ENCODE results near the gene CD209. TPM values are rescaled to one million over a fixed set of nuclear protein-coding genes. Genes with fewer than 3 reads are reported as not detected.
"Not testable (repeated sequence)": the region's sequence is repeated elsewhere in the genome, so short reads cannot be mapped to it uniquely, and the experiment has no call there.

CD209 gene
- total RNA-seq, 2 experiments from 2014 or later = not detected

DNA sequence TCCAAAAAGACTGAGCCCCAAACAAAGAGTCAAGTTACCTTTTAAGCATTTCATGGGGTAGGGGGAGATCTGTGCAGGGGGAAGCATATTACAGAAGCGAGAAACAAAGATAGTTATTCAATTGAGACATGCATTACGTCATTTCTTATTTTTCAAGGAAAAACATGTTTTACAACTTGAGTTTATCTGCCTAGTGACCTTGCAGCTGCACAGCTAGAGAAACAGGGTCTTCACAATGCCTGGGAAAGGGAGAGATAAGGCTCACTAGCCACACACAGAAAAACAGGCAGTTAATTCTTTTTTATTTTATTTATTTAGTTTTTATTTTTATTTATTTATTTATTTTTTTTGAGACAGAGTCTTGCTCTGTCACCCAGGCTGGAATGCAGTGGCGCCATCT is 16.8 kb upstream of the CD209 start:
- H3K4me1 Mint-ChIP-seq (ENCODE audit: low read depth); H3K4me3 Mint-ChIP-seq; H3K27ac Mint-ChIP-seq; H3K9me3 Mint-ChIP-seq (ENCODE audit: insufficient read depth); DNase-seq; H3K36me3 Mint-ChIP-seq (ENCODE audit: low read depth); H3K27me3 Mint-ChIP-seq (ENCODE audit: low read depth); ATAC-seq; CTCF ChIA-PET; POLR2A ChIA-PET: not testable (repeated sequence)

DNA sequence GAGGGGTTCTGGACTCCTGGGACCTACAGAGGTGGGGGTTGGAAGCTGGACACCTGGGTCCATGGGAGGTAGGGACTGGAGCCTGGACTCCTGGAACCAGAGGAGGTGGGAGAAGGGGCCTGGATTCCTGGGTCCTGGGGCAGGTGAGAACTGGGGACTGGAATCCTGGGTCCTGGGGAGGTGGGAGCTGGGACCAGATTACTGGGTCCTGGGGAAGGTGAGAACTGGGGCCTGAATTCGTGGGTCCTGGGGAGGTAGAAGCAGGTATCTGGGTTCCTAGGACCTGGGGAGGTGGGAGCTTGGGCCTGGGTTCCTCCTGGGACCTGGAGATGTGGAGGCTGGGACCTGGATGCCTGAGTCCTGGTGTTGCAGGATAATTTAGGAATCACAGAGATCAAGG is 16.4 kb upstream of the CD209 start:
- ChIA-PET POLR2A (no interaction called here), CTCF (no interaction called here)
- ATAC-seq (no peak), DNase-seq (no peak)
- Mint-ChIP-seq H3K27ac (no peak overlapping the region), H3K9me3 (ENCODE audit: insufficient read depth) (peaks cover 11% of the 10 kb centered on the region), H3K36me3 (ENCODE audit: low read depth) (peaks cover 2% of the 10 kb centered on the region), H3K27me3 (ENCODE audit: low read depth) (peaks cover 5% of the 10 kb centered on the region), H3K4me3 (no peak overlapping the region), H3K4me1 (ENCODE audit: low read depth) (no peaks in the 10 kb centered on the region)

DNA sequence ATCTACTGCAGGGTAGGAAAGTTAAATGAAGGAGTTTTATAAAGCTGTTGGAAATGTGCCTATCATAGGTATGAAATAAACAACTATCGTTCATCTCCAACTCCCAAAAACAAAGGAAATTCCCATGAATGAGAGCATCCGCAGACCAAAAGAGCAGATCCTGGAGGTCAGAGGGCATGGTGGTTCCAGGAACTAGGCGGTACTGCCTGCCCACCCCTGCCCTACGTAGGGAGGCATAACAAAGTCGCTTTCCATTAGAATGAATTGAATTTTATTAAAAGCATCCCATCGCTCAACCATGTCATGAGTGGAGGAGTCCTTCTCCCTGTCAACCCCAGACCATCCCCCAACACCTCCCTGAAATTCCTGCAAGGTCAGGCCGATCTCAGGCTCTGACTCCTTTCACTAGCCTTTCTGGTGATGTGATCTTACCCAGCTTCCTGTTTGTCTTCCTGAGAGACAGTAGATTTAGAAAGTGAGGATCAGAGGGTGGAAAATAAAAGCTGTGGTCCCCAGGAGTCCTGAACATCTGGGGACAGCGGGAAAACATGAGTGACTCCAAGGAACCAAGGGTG is 15.5 kb upstream of the CD209 start, which contains the start of gene CLEC4M:
CLEC4M (plus strand) TSS at position 525 of the 575 bp plus-strand sequence; CDS start at position 549, 24 bp downstream.
- ChIA-PET CTCF (no interaction called here), POLR2A (interaction anchor here (0.7 kb wide), 1 partner anchor 133 kb away, joined by 3 read pairs; the partner anchor contains the start of gene PET100)
- no peaks in the 10 kb centered on the region for H3K4me1 Mint-ChIP-seq (ENCODE audit: low read depth)
- DNase-seq (no peak), ATAC-seq (no peak)
- H3K27ac Mint-ChIP-seq = no peak within 1 kb of the TSS
- no peak within 1 kb of the TSS for H3K4me3 Mint-ChIP-seq
- peaks cover 5% of the 10 kb centered on the region for H3K27me3 Mint-ChIP-seq (ENCODE audit: low read depth)
- H3K36me3 Mint-ChIP-seq (ENCODE audit: low read depth) = peaks cover 2% of the 10 kb centered on the region
- H3K9me3 Mint-ChIP-seq (ENCODE audit: insufficient read depth) = peaks cover 17% of the 10 kb centered on the region

DNA sequence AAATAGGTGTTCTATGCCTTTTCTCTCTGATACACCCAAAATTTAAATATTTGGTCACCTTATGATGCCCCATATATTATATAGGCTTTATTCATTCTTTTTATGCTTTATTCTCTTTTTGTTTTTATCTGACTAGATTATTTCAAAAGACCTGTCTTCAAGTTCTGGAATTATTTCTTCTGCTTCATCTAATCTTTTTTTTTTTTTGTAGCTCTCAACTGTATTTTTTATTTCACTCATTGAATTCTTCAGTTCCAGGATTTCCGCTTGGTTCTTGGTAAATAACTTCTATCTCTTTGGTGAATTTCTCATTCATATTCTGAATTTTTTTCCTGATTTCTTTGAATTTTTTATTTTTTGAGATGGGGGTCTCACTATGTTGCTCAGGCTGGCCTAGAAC is 11.8 kb upstream of the CD209 start:
- ChIA-PET POLR2A (no interaction called here), CTCF (no interaction called here)
- Mint-ChIP-seq H3K27ac (no peak overlapping the region), H3K4me3 (no peak overlapping the region), H3K27me3 (ENCODE audit: low read depth) (no peaks in the 10 kb centered on the region), H3K36me3 (ENCODE audit: low read depth) (peaks cover 7% of the 10 kb centered on the region), H3K9me3 (ENCODE audit: insufficient read depth) (peaks cover 22% of the 10 kb centered on the region), H3K4me1 (ENCODE audit: low read depth) (no peaks in the 10 kb centered on the region)
- no peak for DNase-seq
- no peak for ATAC-seq

DNA sequence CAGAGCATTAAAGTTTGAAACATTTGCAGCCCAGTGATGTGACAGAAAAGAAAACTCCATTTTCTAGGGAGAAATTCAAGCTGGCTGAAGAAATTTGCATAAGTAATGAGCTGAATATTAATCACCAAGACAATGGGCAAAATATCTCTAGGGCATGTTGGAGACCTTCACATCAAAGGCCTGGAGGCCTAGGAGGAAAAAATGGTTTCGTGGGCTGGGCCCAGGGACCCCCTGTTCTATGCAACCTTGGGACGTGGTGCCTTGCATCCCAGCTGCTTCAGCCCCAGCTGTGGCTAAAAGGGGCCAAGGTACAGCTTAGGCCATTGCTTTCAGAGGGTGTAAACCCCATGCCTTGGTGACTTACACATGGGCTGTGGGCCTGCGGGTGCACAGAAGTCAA is 10.0 kb upstream of the CD209 start:
- Mint-ChIP-seq H3K36me3 (ENCODE audit: low read depth) (peaks cover 7% of the 10 kb centered on the region), H3K9me3 (ENCODE audit: insufficient read depth) (peaks cover 23% of the 10 kb centered on the region), H3K27me3 (ENCODE audit: low read depth) (no peaks in the 10 kb centered on the region), H3K27ac (no peak overlapping the region), H3K4me1 (ENCODE audit: low read depth) (no peaks in the 10 kb centered on the region), H3K4me3 (no peak overlapping the region)
- ChIA-PET CTCF (no interaction called here), POLR2A (no interaction called here)
- no peak for DNase-seq
- ATAC-seq = no peak

DNA sequence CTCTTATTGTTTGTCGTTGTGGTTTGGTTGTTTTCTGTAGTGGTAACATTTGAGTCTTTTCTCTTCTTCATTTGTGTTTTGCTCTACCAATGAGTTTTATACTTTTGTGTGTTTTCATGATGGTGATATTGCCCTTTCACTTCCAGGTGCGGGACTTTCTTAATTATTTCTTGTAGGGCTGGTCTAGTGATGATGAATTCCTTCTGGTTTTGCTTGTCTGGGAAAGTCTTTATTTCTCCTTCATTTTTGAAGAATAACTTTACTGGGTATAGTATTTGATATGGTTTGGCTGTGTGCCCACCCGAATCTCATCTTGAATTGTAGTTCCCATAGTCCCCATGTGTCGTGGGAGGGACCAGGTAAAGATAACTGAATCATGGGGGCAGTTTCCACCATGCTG is 8.9 kb upstream of the CD209 start:
- Mint-ChIP-seq H3K9me3 (ENCODE audit: insufficient read depth) (peaks cover 26% of the 10 kb centered on the region), H3K36me3 (ENCODE audit: low read depth) (peaks cover 6% of the 10 kb centered on the region)
- ATAC-seq = no peak

DNA sequence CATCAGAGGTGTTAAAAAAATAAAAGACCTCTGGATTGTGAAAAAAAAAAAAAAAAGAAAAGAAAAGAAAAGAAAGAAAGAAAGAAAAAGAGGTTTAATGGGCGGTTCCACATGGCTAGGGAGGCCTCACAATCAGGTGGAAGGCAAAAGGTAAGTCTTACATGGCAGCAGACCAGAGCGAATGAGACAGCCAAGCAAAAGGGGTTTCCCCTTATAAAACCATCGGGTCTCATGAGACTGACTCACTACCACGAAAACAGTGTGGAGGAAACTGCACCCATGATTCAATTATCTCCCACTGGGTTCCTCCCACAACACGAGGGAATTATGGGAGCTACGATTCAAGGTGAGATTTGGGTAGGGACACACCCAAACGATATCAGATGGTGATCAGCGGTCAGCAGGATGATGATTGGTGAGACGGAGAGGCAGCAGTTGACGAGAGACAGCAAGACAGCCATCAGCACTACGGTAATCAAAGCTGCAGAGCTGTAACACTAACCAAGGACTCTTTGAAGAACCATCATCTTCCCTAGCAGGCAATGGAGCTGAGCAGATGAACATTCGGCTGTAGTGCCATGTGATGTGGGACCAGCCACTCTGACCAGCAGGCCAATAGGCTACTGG is 3.9 kb upstream of the CD209 start:
- H3K27me3 Mint-ChIP-seq (ENCODE audit: low read depth) = no peaks in the 10 kb centered on the region
- H3K36me3 Mint-ChIP-seq (ENCODE audit: low read depth) = no peaks in the 10 kb centered on the region
- no peak overlapping the region for H3K4me3 Mint-ChIP-seq
- DNase-seq = peak; percentile 25
- H3K27ac Mint-ChIP-seq = no peak overlapping the region
- ATAC-seq = no peak
- POLR2A ChIA-PET = no interaction called here
- no peaks in the 10 kb centered on the region for H3K4me1 Mint-ChIP-seq (ENCODE audit: low read depth)
- CTCF ChIA-PET = no interaction called here
- peaks cover 13% of the 10 kb centered on the region for H3K9me3 Mint-ChIP-seq (ENCODE audit: insufficient read depth)

More for the DNA sequence above, 8.9 kb upstream of the CD209 start:
- Mint-ChIP-seq H3K4me1 (ENCODE audit: low read depth) (no peaks in the 10 kb centered on the region), H3K27me3 (ENCODE audit: low read depth) (no peaks in the 10 kb centered on the region), H3K4me3 (no peak overlapping the region), H3K27ac (no peak overlapping the region)
- CTCF ChIA-PET = no interaction called here
- DNase-seq = no peak
- POLR2A ChIA-PET = no interaction called here

DNA sequence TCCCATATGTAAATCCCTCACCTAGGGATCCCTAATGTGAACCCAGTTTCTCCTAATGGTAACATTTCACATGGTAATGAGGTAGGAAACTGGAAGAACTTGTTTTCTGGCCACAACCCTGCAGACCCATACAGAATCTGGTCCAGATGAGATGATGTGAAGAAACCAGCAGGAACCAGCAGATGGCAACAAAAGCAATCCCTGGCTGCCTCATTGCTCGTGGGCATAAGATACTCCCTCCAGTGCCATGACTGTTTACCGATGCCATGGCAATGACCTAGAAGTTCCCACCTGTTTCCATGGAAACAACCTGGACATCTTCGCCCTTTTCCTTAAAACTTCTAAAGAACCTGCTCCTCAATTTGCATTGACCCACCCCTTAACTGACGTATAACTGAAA is 1.4 kb upstream of the CD209 start:
- Mint-ChIP-seq H3K4me1 (ENCODE audit: low read depth) (no peaks in the 10 kb centered on the region), H3K27me3 (ENCODE audit: low read depth) (peaks cover 4% of the 10 kb centered on the region), H3K4me3 (no peak overlapping the region), H3K36me3 (ENCODE audit: low read depth) (no peaks in the 10 kb centered on the region), H3K27ac (no peak overlapping the region), H3K9me3 (ENCODE audit: insufficient read depth) (peaks cover 8% of the 10 kb centered on the region)
- ChIA-PET CTCF (no interaction called here), POLR2A (no interaction called here)
- no peak for DNase-seq
- no peak for ATAC-seq

DNA sequence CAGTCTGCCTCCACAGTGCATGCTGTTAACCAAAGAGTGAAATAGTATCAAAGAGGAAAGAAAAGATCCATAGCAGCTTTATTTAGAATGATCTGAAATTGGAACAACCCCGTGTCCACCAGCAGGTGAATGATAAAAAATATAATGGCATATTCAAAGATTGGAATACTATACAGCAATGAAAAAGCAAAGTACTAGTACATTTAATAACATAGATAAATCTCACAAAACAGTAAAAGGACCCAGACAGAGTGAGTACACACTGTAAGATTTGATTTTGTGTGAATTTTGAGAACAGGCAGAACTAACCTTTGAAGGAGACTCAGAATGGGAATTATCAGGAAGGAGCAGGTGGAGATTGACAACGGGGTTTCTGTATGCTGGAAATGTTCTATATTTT is 837 bp upstream of the CD209 start:
- Mint-ChIP-seq H3K36me3 (ENCODE audit: low read depth) (no peaks in the 10 kb centered on the region), H3K4me3 (no peak overlapping the region), H3K27me3 (ENCODE audit: low read depth) (peaks cover 4% of the 10 kb centered on the region), H3K4me1 (ENCODE audit: low read depth) (no peaks in the 10 kb centered on the region), H3K9me3 (ENCODE audit: insufficient read depth) (peaks cover 8% of the 10 kb centered on the region), H3K27ac (no peak overlapping the region)
- DNase-seq = no peak
- no peak for ATAC-seq
- POLR2A ChIA-PET = no interaction called here
- CTCF ChIA-PET = interaction anchor here (1.2 kb wide), 1 partner anchor 67 kb away, joined by 3 read pairs; the partner anchor contains the start of gene TRAPPC5

DNA sequence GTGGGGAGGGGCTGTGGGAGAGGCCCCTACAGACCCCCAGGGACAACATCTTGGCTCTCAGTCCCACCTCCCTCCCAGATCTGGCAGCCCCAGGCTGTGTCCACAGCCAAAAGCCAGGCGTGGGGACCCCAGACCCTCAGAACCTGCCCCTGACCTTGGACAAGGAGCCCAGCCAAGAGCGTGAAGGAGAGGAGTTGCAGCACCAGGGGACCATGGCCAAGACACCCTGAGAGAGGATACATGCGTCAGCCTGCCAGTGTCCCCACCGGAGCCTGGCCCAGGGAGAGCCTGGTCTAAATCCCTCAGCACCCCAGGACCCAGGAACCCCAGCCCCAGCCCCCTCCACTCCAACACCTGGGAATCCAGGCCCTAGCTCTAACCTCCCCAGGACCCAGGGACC is 1.0 kb downstream of the CD209 start:
- CTCF ChIA-PET; H3K4me3 Mint-ChIP-seq; H3K36me3 Mint-ChIP-seq (ENCODE audit: low read depth); H3K4me1 Mint-ChIP-seq (ENCODE audit: low read depth); DNase-seq; H3K9me3 Mint-ChIP-seq (ENCODE audit: insufficient read depth); POLR2A ChIA-PET; H3K27me3 Mint-ChIP-seq (ENCODE audit: low read depth); H3K27ac Mint-ChIP-seq; ATAC-seq: not testable (repeated sequence)

DNA sequence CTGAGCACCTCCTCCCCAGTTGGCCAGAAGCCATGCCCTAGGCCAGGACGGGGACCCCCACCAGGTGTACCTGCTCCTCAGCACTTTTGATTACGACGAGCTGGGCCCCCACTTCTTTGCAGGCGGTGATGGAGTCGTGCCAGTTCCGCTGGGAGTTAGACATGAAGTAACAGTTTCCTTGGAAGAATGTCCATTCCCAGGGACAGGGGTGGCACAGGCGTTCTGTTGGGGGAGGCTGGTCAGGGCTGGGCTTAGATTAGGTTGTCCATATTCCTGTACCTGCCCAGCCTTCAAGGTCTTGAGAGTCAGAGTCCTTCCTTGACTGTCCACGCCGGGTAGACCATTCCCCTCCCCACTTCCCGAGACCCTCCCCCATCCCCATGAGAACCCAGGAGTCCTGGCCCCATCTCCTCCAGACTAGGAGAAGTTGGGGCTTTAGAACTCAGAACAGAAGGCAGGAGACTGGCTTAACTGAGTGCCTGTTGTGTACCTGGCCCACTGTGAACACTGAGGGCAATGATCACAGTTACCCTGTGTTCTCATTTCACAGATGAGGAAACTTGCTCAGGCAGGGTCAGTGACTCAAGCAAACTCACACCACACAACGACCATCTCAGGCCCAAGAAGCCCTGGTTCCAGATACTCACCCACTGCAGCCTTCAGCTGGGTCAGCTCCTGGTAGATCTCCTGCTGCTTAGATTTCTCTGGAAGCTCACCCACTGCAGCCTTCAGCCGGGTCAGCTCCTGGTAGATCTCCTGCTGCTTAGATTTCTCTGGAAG is 2.3 kb downstream of the CD209 start:
- ChIA-PET CTCF (no interaction called here), POLR2A (no interaction called here)
- Mint-ChIP-seq H3K9me3 (ENCODE audit: insufficient read depth) (peaks cover 4% of the 10 kb centered on the region), H3K36me3 (ENCODE audit: low read depth) (no peaks in the 10 kb centered on the region), H3K4me1 (ENCODE audit: low read depth) (no peaks in the 10 kb centered on the region), H3K4me3 (no peak overlapping the region), H3K27me3 (ENCODE audit: low read depth) (peaks cover 11% of the 10 kb centered on the region), H3K27ac (no peak overlapping the region)
- ATAC-seq (no peak), DNase-seq (no peak)

DNA sequence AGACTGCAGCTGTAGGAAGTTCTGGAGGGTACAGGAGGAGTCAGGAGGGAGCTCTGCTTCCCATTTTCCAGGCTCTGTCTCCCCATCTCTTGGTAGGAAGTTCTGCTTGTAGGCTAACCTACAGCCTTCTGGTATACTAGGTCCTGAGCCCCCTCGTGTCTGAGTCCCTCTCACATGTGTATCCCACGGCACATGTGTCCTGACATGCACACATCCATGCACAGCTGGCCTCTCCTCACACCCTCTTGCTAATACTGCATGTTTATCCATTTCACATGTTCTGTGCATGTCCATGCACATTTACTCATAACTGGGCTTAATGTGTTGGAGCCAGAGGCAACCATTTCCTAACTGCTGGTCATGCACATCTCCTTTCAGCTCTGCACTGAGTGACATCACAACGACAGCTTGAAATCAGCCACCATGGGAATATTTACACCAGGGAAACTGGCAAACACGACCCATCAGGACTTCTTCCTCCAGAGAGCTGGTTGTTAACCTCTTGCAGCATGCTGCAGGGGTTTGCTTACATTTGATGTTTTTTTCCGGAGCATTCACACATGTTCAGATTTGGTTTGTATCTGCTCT is 3.0 kb downstream of the CD209 start:
- H3K27ac Mint-ChIP-seq = no peak overlapping the region
- ATAC-seq (no peak), DNase-seq (no peak)
- H3K4me3 Mint-ChIP-seq = no peak overlapping the region
- H3K36me3 Mint-ChIP-seq (ENCODE audit: low read depth) = no peaks in the 10 kb centered on the region
- peaks cover 4% of the 10 kb centered on the region for H3K9me3 Mint-ChIP-seq (ENCODE audit: insufficient read depth)
- H3K27me3 Mint-ChIP-seq (ENCODE audit: low read depth) = peaks cover 11% of the 10 kb centered on the region
- no peaks in the 10 kb centered on the region for H3K4me1 Mint-ChIP-seq (ENCODE audit: low read depth)
- ChIA-PET CTCF (interaction anchor here (1.2 kb wide), 1 partner anchor 63 kb away, joined by 4 read pairs; the partner anchor contains the start of gene TRAPPC5), POLR2A (no interaction called here)

All from activated CD8-positive, alpha-beta T cell treated with anti-CD3 and anti-CD28 coated beads, Interleukin-2, amount 10 ng/mL, durations not matched to agents 7 days and 5 days (primary cell).